Activated T-helper 17 cell treated with anti-CD3 and anti-CD28 coated beads, Interleukin-2, amount 50 U/mL, for 72 hours (primary cell): ENCODE measurements around the gene GFOD2. TPM values are rescaled to one million over a fixed set of nuclear protein-coding genes. Genes with fewer than 3 reads are reported as not detected.
A peak's percentile ranks its signal among the peaks of the same experiment; 100 is the strongest.

Experiments
- ATAC-seq: fragments of 150-1000 bp; cut with Tn5 transposase; replicated peaks from 2 replicates; pipeline ENCODE4 v1.10.0; 2021; ENCODE audit warnings: mild to moderate bottlenecking, moderate library complexity
- H3K27ac Mint-ChIP-seq: one replicate; pipeline ENCODE4 v1.8.0; 2022; ENCODE audit warnings: mixed read lengths
- H3K27me3 Mint-ChIP-seq: one replicate; pipeline ENCODE4 v1.8.0; 2022; ENCODE audit warnings: mixed read lengths
- H3K36me3 Mint-ChIP-seq: one replicate; pipeline ENCODE4 v1.8.0; 2022; ENCODE audit warnings: low read depth, mild to moderate bottlenecking, mixed read lengths
- H3K4me1 Mint-ChIP-seq: one replicate; pipeline ENCODE4 v1.8.0; 2022; ENCODE audit warnings: mixed read lengths
- H3K4me3 Mint-ChIP-seq: one replicate; pipeline ENCODE4 v1.8.0; 2022; ENCODE audit warnings: mild to moderate bottlenecking, mixed read lengths
- H3K9me3 Mint-ChIP-seq: one replicate; pipeline ENCODE4 v1.8.0; 2022; ENCODE audit warnings: mixed read lengths
- total RNA-seq, 2 donors: library from RNA; stranded (reverse); gene quantifications; one replicate each; pipeline ENCODE4 v1.2.3, GENCODE V29; 2022

The GFOD2 gene
- total RNA-seq, 2 donors from 2014 or later, result 13.8 to 20.9 TPM

DNA sequence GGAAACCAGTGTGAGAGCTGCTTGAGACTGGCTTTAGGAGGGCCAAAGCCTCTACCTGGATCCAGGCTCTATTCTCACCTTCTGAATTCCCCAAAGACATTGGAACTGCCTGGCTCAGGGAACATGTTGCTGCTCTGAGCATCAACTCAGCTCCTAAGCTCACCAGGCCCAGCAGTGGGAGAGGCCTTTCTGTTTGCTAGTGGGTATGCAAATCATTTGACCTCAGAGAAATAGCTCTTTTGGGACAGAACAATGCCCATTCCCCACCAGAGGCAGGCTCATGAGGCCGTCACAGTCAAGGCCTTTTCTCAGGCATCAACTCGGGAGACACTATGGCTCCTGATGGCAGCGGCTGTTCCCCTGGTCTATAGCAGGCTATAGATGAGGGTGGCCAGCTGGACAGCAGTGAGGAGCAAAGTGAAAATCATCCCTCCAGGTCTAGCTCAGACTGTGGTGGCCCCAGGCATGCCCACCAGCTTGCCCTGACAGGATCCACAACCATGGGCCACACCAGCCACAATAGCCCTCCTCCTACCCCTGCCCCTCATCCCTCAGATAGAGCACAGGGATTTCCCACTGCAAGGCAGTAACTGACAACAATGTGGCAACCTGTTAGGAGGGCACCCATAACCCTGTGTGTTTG, 30.4 kb upstream of the GFOD2 start:
- no peaks in the 10 kb centered on the region for H3K9me3 Mint-ChIP-seq
- H3K27ac Mint-ChIP-seq, result peak overlapping the region; percentile 10
- H3K4me3 Mint-ChIP-seq, result no peak overlapping the region

DNA sequence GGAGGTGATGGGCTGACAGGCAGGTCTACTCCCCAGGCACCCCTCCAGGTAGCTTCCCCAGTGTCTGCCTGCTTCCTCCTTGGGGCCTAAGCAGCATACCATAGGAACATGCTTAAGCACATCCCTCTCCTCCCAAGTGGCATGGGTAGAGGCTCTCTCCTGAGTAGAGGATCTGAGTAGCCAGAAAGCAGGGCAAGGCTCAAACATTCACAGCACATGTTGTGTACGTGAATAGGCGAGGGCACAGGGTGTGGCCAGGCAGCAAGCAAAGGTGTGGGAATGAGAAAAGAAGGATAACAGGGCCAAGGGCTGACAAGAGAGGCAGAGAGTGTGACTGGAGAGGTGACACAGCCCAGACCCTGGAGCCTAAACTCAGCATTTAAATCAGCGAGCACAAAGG, 29.7 kb upstream of the GFOD2 start:
- peaks cover 15% of the 10 kb centered on the region for H3K36me3 Mint-ChIP-seq
- no peaks in the 10 kb centered on the region for H3K4me1 Mint-ChIP-seq
- no peaks in the 10 kb centered on the region for H3K9me3 Mint-ChIP-seq
- H3K4me3 Mint-ChIP-seq, result no peak overlapping the region
- ATAC-seq, result no peak
- H3K27ac Mint-ChIP-seq, result peak overlapping the region; percentile 14
- H3K27me3 Mint-ChIP-seq, result no peaks in the 10 kb centered on the region

More for the DNA sequence above, 30.4 kb upstream of the GFOD2 start:
- Mint-ChIP-seq H3K27me3 (no peaks in the 10 kb centered on the region), H3K4me1 (no peaks in the 10 kb centered on the region), H3K36me3 (peaks cover 12% of the 10 kb centered on the region)
- no peak for ATAC-seq

DNA sequence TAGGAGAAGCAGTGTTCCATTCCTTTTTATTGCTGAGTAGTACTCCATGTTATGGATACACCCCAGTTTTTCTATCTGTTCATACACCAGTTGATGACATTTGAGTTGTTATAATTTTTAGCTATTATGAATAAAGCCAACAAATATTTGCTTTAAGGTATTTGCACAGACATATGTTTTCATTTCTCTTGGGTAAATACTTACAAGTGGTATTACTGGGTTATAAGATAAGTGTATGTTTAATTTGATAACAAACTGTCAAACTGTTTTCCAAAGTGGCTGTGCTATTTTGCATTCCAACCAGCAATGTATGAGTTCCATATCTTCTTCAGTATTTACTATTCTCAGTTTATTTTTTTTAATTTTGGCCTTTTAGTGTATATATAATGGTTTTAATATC, 27.7 kb upstream of the GFOD2 start:
- Mint-ChIP-seq H3K27ac (no peak overlapping the region), H3K4me3 (no peak overlapping the region), H3K4me1 (no peaks in the 10 kb centered on the region), H3K36me3 (peaks cover 25% of the 10 kb centered on the region), H3K9me3 (no peaks in the 10 kb centered on the region), H3K27me3 (no peaks in the 10 kb centered on the region)
- no peak for ATAC-seq

DNA sequence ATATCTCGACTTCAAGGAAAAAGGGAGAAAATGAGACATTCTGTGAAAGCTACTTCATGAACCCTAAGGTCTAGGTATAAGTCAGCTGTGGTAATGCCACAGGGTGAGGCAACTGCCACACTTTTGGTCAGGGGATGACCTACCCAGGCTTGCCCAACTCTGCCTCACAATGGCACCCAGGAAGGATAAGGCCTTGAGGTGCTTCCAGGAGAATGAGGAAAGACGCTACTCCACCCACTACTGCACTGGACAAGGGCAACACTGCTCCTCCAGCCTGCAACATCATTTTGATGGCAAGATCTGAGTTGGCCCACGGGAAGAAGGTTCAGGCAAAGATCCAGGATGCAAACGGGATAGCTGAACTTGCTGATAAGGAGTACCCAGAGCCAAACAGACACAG, 22.0 kb upstream of the GFOD2 start:
- no peak for ATAC-seq
- Mint-ChIP-seq H3K27me3 (no peaks in the 10 kb centered on the region), H3K9me3 (no peaks in the 10 kb centered on the region), H3K27ac (peak overlapping the region; percentile 44), H3K36me3 (peaks cover 52% of the 10 kb centered on the region), H3K4me3 (no peak overlapping the region), H3K4me1 (peaks cover 4% of the 10 kb centered on the region)

DNA sequence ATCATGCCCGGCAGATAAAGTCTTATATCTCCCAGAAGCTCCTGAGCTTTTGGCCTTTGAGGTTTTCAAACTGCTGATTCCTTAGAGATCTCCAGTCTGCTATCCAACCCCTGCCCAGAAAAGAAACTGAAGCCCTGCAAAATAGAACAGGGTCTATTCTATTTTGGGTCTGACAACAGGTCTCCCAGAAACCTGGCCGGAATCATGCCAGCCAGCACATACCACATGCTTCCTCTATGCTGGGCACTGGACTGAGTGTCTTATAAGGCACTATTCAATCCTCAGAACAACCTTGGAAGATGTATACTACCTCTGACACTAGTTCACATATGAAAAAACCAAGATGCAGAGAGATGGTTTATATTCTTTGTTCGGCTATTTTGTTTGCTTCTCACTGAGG, 21.3 kb upstream of the GFOD2 start:
- no peaks in the 10 kb centered on the region for H3K27me3 Mint-ChIP-seq

DNA sequence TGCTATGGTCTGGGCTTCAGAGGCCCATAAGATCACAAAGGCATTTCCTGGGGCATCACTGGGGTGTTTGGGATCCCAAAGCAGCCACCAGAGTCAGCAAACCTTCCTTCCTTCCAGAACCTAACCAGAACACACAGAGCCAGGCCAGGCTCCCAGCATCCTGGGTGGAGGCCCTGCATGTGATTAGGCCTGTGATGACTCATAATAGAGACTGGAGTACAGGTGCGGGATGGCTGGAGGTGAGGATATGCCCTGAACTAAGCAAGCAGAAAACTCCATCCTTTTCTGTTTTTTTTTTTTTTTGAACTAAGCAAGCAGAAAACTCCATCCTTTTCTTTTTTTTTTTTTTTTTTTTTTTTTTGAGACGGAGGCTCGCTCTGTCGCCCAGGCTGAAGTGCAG, 17.7 kb upstream of the GFOD2 start:
- no peak for ATAC-seq
- H3K4me3 Mint-ChIP-seq, result no peak overlapping the region

More for the DNA sequence above, 21.3 kb upstream of the GFOD2 start:
- Mint-ChIP-seq H3K9me3 (no peaks in the 10 kb centered on the region), H3K36me3 (peaks cover 59% of the 10 kb centered on the region), H3K27ac (no peak overlapping the region), H3K4me1 (peaks cover 4% of the 10 kb centered on the region), H3K4me3 (no peak overlapping the region)
- ATAC-seq, result no peak

DNA sequence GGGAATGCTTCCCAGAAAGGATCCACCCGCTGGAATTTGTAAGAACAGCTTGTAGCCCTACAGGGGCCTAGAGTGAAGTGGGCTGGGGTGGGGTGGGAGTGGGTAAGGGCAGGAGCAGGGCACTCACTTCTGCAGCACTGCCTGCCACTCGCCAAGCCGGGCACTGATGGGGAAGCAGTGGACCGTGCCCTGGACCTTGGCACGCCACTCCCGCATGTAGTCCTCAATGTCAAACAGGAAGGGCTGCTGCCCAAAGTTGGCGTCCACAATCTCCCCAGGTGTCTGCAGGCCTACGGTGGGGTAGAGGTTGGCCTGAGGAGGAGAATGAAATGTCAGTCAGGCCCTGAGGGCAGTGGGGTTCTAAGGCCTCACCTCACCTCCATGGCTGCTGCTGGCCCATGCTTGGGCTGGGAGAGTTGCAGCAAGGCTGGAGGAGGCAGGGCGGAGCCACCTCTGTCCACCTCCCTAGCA, 15.7 kb upstream of the GFOD2 start:
- Mint-ChIP-seq H3K27ac (no peak overlapping the region), H3K4me3 (no peak overlapping the region), H3K36me3 (peaks cover 41% of the 10 kb centered on the region), H3K27me3 (no peaks in the 10 kb centered on the region), H3K9me3 (no peaks in the 10 kb centered on the region), H3K4me1 (no peaks in the 10 kb centered on the region)
- ATAC-seq, result no peak

More for the DNA sequence above, 17.7 kb upstream of the GFOD2 start:
- Mint-ChIP-seq H3K4me1 (peaks cover 4% of the 10 kb centered on the region), H3K9me3 (no peaks in the 10 kb centered on the region), H3K27me3 (no peaks in the 10 kb centered on the region), H3K36me3 (peaks cover 39% of the 10 kb centered on the region), H3K27ac (no peak overlapping the region)

DNA sequence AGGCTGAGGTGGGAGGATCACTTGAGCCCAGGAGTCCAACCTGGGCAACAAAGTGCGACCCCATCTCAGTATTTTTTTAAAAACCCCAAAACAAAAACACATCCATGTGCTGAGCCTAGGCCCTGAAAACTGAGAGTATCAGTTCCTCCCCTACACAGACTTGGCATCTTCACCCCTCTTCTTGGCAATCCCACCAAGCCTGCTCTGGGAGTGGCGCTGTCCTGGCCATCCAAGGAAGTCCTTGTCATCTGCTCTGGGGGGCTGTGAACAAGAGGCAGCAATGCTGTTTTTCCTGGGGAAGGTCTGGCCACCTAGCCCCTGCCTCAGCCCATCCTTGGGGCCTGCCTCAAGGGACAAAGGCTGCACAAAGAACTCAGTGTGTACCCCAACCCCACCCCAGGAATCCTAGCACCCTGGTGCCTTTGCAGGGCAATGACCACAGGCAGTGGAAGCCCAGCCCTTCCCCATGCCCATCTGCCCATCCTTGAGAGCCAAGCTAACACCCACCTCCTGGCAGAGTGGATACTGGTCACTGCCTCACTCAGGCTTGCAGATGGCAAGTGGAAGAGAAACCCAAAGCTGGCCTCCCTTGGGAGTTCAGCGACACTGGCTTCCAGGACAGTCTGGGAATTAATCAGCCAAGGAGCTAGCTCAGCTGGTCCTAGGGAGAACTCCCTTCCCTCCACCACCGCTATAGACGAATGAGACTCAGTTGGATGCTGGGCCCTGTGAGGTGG, 14.8 kb upstream of the GFOD2 start:
- Mint-ChIP-seq H3K4me1 (no peaks in the 10 kb centered on the region), H3K27ac (no peak overlapping the region), H3K4me3 (no peak overlapping the region), H3K27me3 (no peaks in the 10 kb centered on the region), H3K9me3 (no peaks in the 10 kb centered on the region), H3K36me3 (peaks cover 50% of the 10 kb centered on the region)
- ATAC-seq, result no peak

DNA sequence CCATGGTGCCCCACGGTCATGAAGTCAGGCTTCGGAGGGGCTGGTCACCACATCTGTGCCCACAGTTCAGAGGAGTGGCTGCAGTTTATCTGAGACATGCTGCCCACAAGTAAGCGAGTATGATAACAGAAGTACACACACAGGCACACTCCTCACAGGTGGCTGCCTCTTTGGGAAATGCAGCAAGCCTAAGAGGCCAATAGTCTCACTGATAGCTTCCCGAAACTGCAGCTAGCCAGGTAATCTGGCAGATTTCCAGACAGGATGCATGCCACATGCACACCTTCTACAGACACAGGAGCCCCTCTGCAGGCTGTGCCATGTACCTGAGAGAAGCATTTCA, 12.6 kb upstream of the GFOD2 start:
- Mint-ChIP-seq H3K27me3 (no peaks in the 10 kb centered on the region), H3K27ac (no peak overlapping the region), H3K4me1 (no peaks in the 10 kb centered on the region), H3K4me3 (no peak overlapping the region), H3K36me3 (peaks cover 53% of the 10 kb centered on the region), H3K9me3 (no peaks in the 10 kb centered on the region)
- no peak for ATAC-seq

DNA sequence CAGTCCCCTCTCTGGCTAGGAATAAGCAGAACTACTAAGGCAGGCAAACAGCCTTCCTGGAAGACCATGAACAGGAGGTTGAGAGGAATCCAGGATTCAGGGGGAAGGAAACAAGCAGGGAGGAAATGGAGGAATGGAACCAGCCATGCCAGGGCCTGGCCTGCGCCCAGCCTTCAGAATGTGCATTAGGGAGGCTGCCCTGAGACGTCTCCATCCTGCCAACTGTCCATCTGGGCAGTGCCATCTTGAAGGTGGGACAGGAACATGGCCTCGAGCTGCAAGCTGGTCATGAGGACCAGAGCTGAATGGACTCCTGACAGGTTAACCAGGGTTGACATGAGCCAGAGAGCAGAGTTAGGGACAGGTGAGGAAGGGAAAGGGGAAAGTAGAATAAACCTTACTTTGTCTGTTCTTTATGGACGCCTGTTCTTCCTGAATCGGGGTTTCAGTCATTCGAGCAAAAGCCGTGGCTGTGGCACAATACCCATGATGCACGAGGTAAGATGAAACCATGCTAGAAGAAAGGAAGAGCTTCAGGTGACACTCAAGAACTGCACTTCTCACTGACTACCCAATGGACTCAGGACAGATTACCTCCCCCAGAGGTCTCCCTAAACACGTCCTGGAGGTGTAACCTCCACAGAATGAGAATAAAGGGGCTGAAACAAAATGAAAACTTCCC, 12.1 kb upstream of the GFOD2 start:
- H3K27ac Mint-ChIP-seq, result no peak overlapping the region
- H3K36me3 Mint-ChIP-seq, result peaks cover 53% of the 10 kb centered on the region
- no peak for ATAC-seq
- no peaks in the 10 kb centered on the region for H3K4me1 Mint-ChIP-seq
- H3K9me3 Mint-ChIP-seq, result no peaks in the 10 kb centered on the region
- no peaks in the 10 kb centered on the region for H3K27me3 Mint-ChIP-seq
- H3K4me3 Mint-ChIP-seq, result no peak overlapping the region

DNA sequence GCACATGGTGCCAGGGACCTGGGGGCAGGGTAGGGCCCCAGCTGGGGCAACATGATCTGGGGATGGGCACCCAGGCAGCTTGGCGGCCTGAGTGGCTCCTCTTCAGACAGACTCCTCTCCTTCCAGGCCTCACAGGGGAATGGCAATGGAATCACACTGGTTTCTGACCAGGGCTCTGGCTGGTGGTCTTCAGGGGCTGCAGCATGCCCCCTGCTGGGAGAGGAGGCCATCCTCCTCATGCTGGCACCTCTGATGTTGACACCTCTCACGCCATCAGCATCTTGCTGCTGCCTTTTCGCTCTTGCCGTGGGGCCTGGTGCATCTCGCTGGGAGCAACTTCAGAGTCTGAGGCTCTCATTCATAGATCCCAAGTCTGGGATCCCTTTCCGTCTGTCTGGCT, 11.2 kb upstream of the GFOD2 start:
- Mint-ChIP-seq H3K27me3 (no peaks in the 10 kb centered on the region), H3K4me1 (no peaks in the 10 kb centered on the region), H3K4me3 (no peak overlapping the region), H3K9me3 (no peaks in the 10 kb centered on the region), H3K36me3 (peaks cover 51% of the 10 kb centered on the region), H3K27ac (no peak overlapping the region)
- no peak for ATAC-seq

DNA sequence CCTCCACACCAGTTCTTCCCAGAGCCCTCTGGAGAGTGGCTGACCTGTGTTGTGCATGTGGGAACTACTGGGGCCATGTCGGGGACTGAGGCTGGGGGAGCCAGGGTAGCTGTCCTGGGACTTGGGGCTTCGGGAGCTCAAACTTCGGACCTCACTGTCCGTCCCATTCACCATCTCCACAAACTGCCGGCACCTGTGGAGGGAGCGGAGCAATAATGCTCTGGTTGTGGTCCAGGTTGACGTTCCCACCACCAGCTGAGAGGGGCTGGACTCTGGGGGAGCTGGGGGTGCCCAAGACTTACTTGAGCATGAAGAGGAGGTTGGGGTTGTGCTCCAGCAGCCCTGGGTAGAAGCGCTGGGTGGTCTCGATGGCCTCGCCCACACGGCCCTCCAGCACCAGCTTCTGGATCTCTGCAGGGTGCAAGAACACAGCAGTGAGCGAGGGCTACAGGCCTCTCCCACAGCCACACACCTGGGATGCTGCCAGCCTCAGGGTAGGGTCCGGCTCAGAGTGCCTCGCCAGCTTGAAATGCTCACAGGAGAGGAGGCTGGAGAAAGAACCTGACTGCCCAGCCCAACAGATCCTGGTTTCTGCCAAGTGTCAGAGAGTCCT, 10.6 kb upstream of the GFOD2 start:
- Mint-ChIP-seq H3K27me3 (no peaks in the 10 kb centered on the region), H3K4me3 (no peak overlapping the region)

DNA sequence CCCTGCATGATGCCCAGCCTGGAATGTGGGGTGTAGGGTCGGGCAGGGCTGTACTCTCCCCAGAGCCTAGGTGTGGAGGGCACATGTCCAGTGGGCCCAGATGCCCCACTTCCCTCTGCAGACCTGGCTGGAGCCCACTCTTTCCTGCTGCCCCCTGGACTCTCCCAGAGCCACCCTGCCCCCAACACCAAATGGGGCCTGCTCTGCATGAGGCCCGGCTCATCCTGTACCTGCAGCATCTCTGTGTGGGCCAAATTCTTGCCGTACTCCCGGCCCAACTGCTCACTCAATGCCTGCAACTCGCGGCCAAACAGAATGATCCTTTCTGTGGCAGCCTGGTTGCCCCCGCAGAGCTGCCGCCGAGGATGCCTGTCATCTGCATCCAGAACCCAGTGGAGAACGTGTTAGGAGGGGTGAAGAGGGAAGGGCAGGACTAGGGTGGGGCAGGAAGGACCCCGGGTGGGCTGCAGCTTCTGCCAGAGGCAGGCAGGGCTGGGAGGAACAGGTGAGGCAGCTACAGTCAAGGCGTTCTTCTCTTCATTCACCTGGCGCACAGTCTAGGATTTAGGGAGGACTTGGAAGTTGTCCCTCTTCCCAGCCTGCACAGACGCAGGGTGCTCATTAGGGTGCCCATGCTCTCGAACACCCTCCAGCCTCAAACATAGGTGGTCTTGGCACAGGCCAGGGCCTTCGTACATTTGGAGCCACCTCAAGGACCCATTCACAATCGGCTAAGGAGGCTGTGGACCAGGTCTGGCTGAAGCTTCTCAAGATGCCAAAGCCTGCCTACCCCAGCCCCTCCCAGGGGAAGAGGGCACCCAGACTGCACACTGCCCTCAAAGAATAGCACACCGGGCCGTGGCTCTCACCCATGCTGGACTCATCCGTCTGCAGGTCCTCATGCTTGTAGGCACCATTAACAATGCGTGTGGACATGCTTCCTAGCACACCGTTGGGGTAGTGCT, 8.7 kb upstream of the GFOD2 start:
- no peaks in the 10 kb centered on the region for H3K9me3 Mint-ChIP-seq
- no peaks in the 10 kb centered on the region for H3K27me3 Mint-ChIP-seq
- ATAC-seq, result no peak
- peaks cover 57% of the 10 kb centered on the region for H3K36me3 Mint-ChIP-seq
- no peaks in the 10 kb centered on the region for H3K4me1 Mint-ChIP-seq
- peak overlapping the region; percentile 36 for H3K27ac Mint-ChIP-seq
- no peak overlapping the region for H3K4me3 Mint-ChIP-seq

More for the DNA sequence above, 10.6 kb upstream of the GFOD2 start:
- Mint-ChIP-seq H3K4me1 (no peaks in the 10 kb centered on the region), H3K9me3 (no peaks in the 10 kb centered on the region), H3K36me3 (peaks cover 56% of the 10 kb centered on the region), H3K27ac (no peak overlapping the region)
- ATAC-seq, result no peak
